GM12878 (cell line): ENCODE measurements around the gene IFNA13. TPM values are rescaled to one million over a fixed set of nuclear protein-coding genes. Genes with fewer than 3 reads are reported as not detected.

ENCODE experiments used
- EED ChIP-seq: sonication (generic); IDR thresholded peaks from 2 replicates; pipeline ENCODE4 v1.6.1; 2016; ENCODE audit warnings: antibody characterized with exemption, low read depth
- ESRRA ChIP-seq: IDR thresholded peaks from 2 replicates; pipeline ENCODE4 v1.6.1; 2012; ENCODE audit warnings: mild to moderate bottlenecking, low read length, improper control_type of control experiment
- NBN ChIP-seq: fragments of 450-650 bp; IDR thresholded peaks from 2 replicates; pipeline ENCODE4 v1.6.1; 2016
- NR2F1 ChIP-seq: fragments of 450-650 bp; conservative IDR thresholded peaks from 2 replicates; pipeline ENCODE4 v1.6.1; 2017; ENCODE audit warnings: mild to moderate bottlenecking
- POLR2AphosphoS5 ChIP-seq: IDR thresholded peaks from 2 replicates; pipeline ENCODE4 v1.6.1; 2011; ENCODE audit warnings: mild to moderate bottlenecking, low read length, inconsistent platforms
- RAD21 ChIP-seq: IDR thresholded peaks from 2 replicates; pipeline ENCODE4 v1.6.1; 2011; ENCODE audit warnings: mild to moderate bottlenecking, low read depth, low read length, moderate library complexity; ENCODE audit not compliant: insufficient read depth
- SRF ChIP-seq, 2 experiments: IDR thresholded peaks; 2 replicates each; pipeline ENCODE4 v1.6.1; 2011; ENCODE audit warnings: low read depth in 2 of 2, low read length in 2 of 2, mild to moderate bottlenecking in 1 of 2, moderate library complexity in 1 of 2
- ZNF207 ChIP-seq: fragments of 450-650 bp; IDR thresholded peaks from 2 replicates; pipeline ENCODE4 v1.6.1; 2014; ENCODE audit warnings: antibody characterized with exemption, mild to moderate bottlenecking, borderline replicate concordance
- polyA plus RNA-seq, 11 experiments: library from polyadenylated mRNA; depleted of rRNA in 4 of 11; unstranded in 6 of 11; stranded (reverse) in 5 of 11; fragments of >200 nt; fragmentation: Nextera tagmentation in 4 of 11; fragmentation: Illumina TruSeq in 1 of 11; extraction: Ambion mirVana in 4 of 11; extraction: Trizol in 1 of 11; gene quantifications; 1 replicate in 1 of 11; 2 replicates in 10 of 11; pipeline versions ENCODE4 v1.2.1 to v1.2.3, GENCODE V29; 2011 to 2016; ENCODE audit warnings: inconsistent platforms in 2 of 11, missing spikeins in 2 of 11, low read depth in 1 of 11
- total RNA-seq, 4 experiments: library from RNA; depleted of rRNA in 3 of 4; stranded (reverse); fragments of >200 nt in 3 of 4; fragmentation: Illumina TruSeq in 1 of 4; extraction: Trizol in 1 of 4; gene quantifications; 2 replicates each; pipeline versions ENCODE4 v1.2.1 to v1.2.3, GENCODE V29; 2013 to 2021
- TF ChIP-seq, protein P1 (sequence below), 3 experiments: IDR thresholded peaks in 2 of 3; conservative IDR thresholded peaks in 1 of 3; 2 replicates each; pipeline ENCODE4 v1.5.1; 2011; ENCODE audit warnings: low read depth in 3 of 3, low read length in 3 of 3, mild to moderate bottlenecking in 3 of 3, control low read depth in 2 of 3, moderate library complexity in 2 of 3, inconsistent platforms in 1 of 3, mixed read lengths in 1 of 3; ENCODE audit not compliant: control insufficient read depth in 2 of 3, insufficient read depth in 1 of 3; ENCODE audit errors: extremely low read depth in 1 of 3
- TF ChIP-seq, protein P2 (sequence below): fragments of 450-650 bp; IDR thresholded peaks from 2 replicates; pipeline ENCODE4 v1.6.1; 2014; ENCODE audit warnings: mild to moderate bottlenecking
- TF ChIP-seq, protein P3 (sequence below): IDR thresholded peaks from 2 replicates; pipeline ENCODE4 v1.6.1; 2011; ENCODE audit warnings: borderline replicate concordance, low read depth, mild to moderate bottlenecking, moderate library complexity, mixed read lengths, low read length; ENCODE audit not compliant: insufficient read depth; ENCODE audit errors: extremely low read length
- TF ChIP-seq, protein P4 (sequence below): IDR thresholded peaks from 2 replicates; pipeline ENCODE4 v1.6.1; 2012; ENCODE audit warnings: low read depth, low read length, improper control_type of control experiment
- TF ChIP-seq, protein P5 (sequence below): fragments of 450-650 bp; IDR thresholded peaks from 2 replicates; pipeline ENCODE4 v1.6.1; 2017; ENCODE audit warnings: antibody characterized with exemption, mild to moderate bottlenecking, moderate library complexity
- TF ChIP-seq, protein P6 (sequence below): IDR thresholded peaks from 2 replicates; pipeline ENCODE4 v1.6.1; 2012; ENCODE audit warnings: improper control_type of control experiment, low read depth, low read length; ENCODE audit not compliant: insufficient replicate concordance

Gene IFNA13
- total and polyA plus RNA-seq, 10 of the 15 experiments (the other 5 are each of a cell fraction or from before 2014, with no cell fraction given) = not detected

DNA sequence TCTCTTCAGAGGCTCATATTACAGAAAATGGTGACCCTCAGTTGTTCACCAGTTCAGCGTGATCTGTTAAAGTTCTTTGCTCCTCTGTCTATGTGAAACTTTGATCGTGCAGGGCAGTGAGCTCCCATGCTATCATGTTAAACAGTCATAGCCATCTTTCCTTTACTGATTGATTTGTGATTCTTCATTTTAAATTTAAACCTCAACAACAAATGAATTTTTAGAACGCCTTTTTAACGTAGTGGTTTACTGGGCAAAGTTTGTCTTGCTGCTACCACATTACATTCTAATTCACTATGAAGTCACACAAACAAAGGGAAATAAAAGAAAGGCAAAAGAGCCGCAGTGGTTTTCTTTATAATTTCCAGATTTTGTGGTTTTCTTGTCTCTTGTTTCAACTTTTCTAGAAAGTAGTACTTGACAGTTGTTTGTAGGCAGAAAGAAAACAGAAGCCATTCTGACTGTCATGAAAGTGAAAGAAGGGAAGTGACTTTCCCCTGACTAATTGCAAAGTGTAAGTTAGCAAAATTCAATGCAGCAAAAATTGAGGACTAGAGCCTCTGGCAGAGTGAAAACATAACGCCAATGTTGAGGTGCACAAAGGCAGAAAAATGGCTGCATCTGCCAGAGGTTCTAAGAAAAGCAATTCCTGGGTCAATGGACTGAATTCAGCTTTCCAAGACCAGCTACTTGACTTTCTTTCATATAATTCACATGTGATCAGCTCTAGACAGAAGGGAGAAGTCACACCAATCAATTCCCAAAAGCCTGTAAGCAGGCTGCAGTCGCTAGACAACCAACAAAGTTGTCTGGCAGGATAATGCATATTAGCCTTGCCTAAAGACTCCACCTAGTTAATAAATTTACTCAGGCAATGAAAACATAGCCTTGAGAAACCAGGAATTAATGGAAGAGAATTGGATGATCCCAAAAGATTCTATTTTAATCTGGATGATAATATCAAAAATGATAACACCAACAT is 10.1 kb downstream of the IFNA13 start (continued):
- TF ChIP-seq, protein P1, sequence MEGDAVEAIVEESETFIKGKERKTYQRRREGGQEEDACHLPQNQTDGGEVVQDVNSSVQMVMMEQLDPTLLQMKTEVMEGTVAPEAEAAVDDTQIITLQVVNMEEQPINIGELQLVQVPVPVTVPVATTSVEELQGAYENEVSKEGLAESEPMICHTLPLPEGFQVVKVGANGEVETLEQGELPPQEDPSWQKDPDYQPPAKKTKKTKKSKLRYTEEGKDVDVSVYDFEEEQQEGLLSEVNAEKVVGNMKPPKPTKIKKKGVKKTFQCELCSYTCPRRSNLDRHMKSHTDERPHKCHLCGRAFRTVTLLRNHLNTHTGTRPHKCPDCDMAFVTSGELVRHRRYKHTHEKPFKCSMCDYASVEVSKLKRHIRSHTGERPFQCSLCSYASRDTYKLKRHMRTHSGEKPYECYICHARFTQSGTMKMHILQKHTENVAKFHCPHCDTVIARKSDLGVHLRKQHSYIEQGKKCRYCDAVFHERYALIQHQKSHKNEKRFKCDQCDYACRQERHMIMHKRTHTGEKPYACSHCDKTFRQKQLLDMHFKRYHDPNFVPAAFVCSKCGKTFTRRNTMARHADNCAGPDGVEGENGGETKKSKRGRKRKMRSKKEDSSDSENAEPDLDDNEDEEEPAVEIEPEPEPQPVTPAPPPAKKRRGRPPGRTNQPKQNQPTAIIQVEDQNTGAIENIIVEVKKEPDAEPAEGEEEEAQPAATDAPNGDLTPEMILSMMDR (IDR thresholded peaks at IDR 0.05 in 2 of 3, conservative IDR thresholded peaks at IDR 0.05 in 1 of 3; ENCODE audit: control insufficient read depth in 2 of 3, extremely low read depth in 1 of 3, insufficient read depth in 1 of 3, low read depth in 3 of 3, low read length in 3 of 3) = no peak
- TF ChIP-seq RAD21 (no peak), ESRRA (no peak), POLR2AphosphoS5 (no peak), EED (0 out of 2 replicates have a peak, but pooled peaks have one; percentile 24), NR2F1 (no peak; the same call in 1 of the 2 replicates), ZNF207 (no peak), NBN (peak; percentile 74; the same call in 1 of the 2 replicates), SRF (IDR thresholded peaks at IDR 0.05; ENCODE audit: low read depth in 2 of 2, low read length in 2 of 2) (no peak)
- TF ChIP-seq, protein P2, sequence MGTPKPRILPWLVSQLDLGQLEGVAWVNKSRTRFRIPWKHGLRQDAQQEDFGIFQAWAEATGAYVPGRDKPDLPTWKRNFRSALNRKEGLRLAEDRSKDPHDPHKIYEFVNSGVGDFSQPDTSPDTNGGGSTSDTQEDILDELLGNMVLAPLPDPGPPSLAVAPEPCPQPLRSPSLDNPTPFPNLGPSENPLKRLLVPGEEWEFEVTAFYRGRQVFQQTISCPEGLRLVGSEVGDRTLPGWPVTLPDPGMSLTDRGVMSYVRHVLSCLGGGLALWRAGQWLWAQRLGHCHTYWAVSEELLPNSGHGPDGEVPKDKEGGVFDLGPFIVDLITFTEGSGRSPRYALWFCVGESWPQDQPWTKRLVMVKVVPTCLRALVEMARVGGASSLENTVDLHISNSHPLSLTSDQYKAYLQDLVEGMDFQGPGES = no peak
- TF ChIP-seq, protein P3, sequence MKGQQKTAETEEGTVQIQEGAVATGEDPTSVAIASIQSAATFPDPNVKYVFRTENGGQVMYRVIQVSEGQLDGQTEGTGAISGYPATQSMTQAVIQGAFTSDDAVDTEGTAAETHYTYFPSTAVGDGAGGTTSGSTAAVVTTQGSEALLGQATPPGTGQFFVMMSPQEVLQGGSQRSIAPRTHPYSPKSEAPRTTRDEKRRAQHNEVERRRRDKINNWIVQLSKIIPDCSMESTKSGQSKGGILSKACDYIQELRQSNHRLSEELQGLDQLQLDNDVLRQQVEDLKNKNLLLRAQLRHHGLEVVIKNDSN = no peak
- TF ChIP-seq, protein P4, sequence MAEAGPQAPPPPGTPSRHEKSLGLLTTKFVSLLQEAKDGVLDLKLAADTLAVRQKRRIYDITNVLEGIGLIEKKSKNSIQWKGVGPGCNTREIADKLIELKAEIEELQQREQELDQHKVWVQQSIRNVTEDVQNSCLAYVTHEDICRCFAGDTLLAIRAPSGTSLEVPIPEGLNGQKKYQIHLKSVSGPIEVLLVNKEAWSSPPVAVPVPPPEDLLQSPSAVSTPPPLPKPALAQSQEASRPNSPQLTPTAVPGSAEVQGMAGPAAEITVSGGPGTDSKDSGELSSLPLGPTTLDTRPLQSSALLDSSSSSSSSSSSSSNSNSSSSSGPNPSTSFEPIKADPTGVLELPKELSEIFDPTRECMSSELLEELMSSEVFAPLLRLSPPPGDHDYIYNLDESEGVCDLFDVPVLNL = no peak
- TF ChIP-seq, protein P5, sequence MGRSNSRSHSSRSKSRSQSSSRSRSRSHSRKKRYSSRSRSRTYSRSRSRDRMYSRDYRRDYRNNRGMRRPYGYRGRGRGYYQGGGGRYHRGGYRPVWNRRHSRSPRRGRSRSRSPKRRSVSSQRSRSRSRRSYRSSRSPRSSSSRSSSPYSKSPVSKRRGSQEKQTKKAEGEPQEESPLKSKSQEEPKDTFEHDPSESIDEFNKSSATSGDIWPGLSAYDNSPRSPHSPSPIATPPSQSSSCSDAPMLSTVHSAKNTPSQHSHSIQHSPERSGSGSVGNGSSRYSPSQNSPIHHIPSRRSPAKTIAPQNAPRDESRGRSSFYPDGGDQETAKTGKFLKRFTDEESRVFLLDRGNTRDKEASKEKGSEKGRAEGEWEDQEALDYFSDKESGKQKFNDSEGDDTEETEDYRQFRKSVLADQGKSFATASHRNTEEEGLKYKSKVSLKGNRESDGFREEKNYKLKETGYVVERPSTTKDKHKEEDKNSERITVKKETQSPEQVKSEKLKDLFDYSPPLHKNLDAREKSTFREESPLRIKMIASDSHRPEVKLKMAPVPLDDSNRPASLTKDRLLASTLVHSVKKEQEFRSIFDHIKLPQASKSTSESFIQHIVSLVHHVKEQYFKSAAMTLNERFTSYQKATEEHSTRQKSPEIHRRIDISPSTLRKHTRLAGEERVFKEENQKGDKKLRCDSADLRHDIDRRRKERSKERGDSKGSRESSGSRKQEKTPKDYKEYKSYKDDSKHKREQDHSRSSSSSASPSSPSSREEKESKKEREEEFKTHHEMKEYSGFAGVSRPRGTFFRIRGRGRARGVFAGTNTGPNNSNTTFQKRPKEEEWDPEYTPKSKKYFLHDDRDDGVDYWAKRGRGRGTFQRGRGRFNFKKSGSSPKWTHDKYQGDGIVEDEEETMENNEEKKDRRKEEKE = no peak
- TF ChIP-seq, protein P6, sequence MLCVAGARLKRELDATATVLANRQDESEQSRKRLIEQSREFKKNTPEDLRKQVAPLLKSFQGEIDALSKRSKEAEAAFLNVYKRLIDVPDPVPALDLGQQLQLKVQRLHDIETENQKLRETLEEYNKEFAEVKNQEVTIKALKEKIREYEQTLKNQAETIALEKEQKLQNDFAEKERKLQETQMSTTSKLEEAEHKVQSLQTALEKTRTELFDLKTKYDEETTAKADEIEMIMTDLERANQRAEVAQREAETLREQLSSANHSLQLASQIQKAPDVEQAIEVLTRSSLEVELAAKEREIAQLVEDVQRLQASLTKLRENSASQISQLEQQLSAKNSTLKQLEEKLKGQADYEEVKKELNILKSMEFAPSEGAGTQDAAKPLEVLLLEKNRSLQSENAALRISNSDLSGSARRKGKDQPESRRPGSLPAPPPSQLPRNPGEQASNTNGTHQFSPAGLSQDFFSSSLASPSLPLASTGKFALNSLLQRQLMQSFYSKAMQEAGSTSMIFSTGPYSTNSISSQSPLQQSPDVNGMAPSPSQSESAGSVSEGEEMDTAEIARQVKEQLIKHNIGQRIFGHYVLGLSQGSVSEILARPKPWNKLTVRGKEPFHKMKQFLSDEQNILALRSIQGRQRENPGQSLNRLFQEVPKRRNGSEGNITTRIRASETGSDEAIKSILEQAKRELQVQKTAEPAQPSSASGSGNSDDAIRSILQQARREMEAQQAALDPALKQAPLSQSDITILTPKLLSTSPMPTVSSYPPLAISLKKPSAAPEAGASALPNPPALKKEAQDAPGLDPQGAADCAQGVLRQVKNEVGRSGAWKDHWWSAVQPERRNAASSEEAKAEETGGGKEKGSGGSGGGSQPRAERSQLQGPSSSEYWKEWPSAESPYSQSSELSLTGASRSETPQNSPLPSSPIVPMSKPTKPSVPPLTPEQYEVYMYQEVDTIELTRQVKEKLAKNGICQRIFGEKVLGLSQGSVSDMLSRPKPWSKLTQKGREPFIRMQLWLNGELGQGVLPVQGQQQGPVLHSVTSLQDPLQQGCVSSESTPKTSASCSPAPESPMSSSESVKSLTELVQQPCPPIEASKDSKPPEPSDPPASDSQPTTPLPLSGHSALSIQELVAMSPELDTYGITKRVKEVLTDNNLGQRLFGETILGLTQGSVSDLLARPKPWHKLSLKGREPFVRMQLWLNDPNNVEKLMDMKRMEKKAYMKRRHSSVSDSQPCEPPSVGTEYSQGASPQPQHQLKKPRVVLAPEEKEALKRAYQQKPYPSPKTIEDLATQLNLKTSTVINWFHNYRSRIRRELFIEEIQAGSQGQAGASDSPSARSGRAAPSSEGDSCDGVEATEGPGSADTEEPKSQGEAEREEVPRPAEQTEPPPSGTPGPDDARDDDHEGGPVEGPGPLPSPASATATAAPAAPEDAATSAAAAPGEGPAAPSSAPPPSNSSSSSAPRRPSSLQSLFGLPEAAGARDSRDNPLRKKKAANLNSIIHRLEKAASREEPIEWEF = no peak
